Mucosa of descending colon (tissue), 3 donors: ENCODE measurements around the gene MOB3A. TPM values are rescaled to one million over a fixed set of nuclear protein-coding genes. Genes with fewer than 3 reads are reported as not detected.

Experiments
- ATAC-seq: fragments of 200-7000 bp; cut with Tn5 transposase; one replicate; pipeline ENCODE4 v1.9.1; 2020; ENCODE audit warnings: mild to moderate bottlenecking, moderate library complexity
- DNase-seq, 3 donors: peaks; one replicate each; pipeline ENCODE4 v3.0.0-alpha.2; 2020
- H3K36me3 ChIP-seq: fragments of 200-600 bp; one replicate; pipeline ENCODE4 v1.8.0; 2021; ENCODE audit warnings: low read depth, mild to moderate bottlenecking
- H3K4me1 ChIP-seq: fragments of 200-600 bp; one replicate; pipeline ENCODE4 v1.8.0; 2021; ENCODE audit warnings: low read depth, mild to moderate bottlenecking
- H3K4me3 ChIP-seq: fragments of 200-600 bp; one replicate; pipeline ENCODE4 v1.8.0; 2021; ENCODE audit warnings: mild to moderate bottlenecking
- H3K9me3 ChIP-seq: fragments of 200-600 bp; one replicate; pipeline ENCODE4 v1.8.0; 2021; ENCODE audit warnings: mild to moderate bottlenecking
- intact Hi-C, 2 donors: fragments of 100-400 bp; cut with DNase I in 1 of 2; cut with micrococcal nuclease in 1 of 2; formaldehyde crosslinking; loops; one replicate each; pipeline versions ENCODE4 v1.11.0 to v1.11.1; 2022; cut with DNase I, micrococcal nuclease
- total RNA-seq, 3 donors: library from RNA; stranded (reverse); fragmentation: NEBNext Ultra II Directional in 2 of 3; extraction: Animal tissue kit (Norgen Biotek cat#: 25700) in 2 of 3; gene quantifications; one replicate each; pipeline versions ENCODE4 v1.2.1 to v1.2.4, GENCODE V29; 2021 to 2023
- TF ChIP-seq, protein P1 (sequence below): fragments of 200-600 bp; IDR thresholded peaks from one replicate; pipeline ENCODE4 v1.8.0; 2022; ENCODE audit warnings: antibody characterized with exemption, mild to moderate bottlenecking
- donor health status: DM: no; HTN: no; CAD: no; lungs with moderate emphysema.
- donor health status: DM: no; HTN: no; CAD: no.
- donor health status: DM: no; HTN: yes; CAD: no.

The MOB3A gene
- total RNA-seq, 3 donors from 2014 or later = 39.8 to 76.8 (median 43.7) TPM

DNA sequence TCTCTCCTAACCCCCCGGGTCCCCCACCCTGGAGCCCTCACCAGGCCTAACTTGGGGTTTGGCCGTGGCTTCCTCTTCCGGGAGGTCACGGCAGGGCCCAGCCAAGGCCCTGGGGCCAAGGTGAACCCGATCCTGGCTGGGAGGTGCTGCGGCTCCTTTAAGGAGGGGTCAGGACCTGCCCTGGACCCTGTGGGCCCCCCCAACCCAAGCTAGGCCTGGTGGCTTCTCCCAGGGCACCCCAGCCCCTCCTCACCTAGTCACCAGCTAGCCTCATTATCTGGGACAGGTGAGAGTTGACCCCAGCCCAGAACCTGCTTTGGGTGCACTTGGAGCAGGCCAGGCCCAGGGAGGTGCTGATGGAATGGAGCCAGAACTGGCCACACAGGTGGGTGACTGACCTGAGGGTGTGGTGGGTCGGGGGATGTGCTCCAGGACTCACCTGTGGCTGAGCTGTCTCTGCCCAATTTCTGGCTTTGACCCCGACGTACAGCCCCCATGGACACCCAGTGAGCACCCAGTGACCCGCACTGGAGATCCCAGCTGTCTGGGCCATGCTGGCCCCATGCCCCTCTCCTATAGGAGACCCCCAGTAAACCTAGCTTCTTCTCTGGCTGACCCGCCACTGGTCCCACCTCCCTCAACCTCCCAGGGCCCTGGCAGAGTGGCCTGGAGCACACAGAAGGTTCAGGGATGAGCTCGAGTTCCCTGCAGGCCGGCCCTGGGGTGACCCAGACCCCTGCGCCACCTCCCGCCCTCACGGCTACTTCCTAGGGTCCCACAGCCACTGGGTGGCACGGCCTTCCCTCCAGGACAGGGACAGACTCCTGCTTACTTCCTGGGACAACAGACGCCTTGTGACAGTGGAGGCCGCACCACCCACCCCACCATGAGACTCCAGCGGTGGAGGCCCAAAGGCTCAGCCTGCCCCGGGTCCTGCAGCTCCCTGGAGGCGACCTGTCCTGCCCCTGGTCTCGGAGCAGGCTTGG lies 38.3 kb downstream of the MOB3A start:
- no peak for ATAC-seq
- H3K4me1 ChIP-seq = peaks cover 60% of the 10 kb centered on the region
- no peaks in the 10 kb centered on the region for H3K9me3 ChIP-seq
- H3K36me3 ChIP-seq = no peaks in the 10 kb centered on the region
- TF ChIP-seq, protein P1, sequence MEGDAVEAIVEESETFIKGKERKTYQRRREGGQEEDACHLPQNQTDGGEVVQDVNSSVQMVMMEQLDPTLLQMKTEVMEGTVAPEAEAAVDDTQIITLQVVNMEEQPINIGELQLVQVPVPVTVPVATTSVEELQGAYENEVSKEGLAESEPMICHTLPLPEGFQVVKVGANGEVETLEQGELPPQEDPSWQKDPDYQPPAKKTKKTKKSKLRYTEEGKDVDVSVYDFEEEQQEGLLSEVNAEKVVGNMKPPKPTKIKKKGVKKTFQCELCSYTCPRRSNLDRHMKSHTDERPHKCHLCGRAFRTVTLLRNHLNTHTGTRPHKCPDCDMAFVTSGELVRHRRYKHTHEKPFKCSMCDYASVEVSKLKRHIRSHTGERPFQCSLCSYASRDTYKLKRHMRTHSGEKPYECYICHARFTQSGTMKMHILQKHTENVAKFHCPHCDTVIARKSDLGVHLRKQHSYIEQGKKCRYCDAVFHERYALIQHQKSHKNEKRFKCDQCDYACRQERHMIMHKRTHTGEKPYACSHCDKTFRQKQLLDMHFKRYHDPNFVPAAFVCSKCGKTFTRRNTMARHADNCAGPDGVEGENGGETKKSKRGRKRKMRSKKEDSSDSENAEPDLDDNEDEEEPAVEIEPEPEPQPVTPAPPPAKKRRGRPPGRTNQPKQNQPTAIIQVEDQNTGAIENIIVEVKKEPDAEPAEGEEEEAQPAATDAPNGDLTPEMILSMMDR = no peak
- intact Hi-C loops = no loop called here
- H3K4me3 ChIP-seq = no peak overlapping the region
- peak in 1 of 3 donors; percentile 65 for DNase-seq

DNA sequence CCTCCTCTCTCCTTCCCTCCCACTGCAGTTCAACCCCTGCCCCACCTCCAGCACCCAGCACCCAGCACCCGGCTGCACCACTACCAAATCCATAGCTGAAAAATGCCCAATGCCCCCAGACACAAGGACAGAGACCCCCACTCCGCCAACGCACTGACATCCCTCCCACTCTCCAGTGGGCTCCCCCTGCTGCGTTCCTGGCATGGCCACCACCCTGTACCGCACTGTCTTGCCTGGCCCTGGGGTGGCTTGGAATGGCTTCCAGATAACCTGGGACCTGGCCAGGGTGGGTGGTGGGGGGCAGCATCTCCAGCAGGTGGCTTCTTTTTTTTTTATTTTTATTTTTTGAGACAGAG lies 39.3 kb downstream of the MOB3A start:
- Histone ChIP-seq H3K36me3 (no peaks in the 10 kb centered on the region), H3K4me3 (no peak overlapping the region), H3K4me1 (peaks cover 67% of the 10 kb centered on the region), H3K9me3 (no peaks in the 10 kb centered on the region)
- DNase-seq = peak in 1 of 3 donors; percentile 66
- ATAC-seq = no peak
- TF ChIP-seq, protein P1 = no peak
- intact Hi-C loops = no loop called here

DNA sequence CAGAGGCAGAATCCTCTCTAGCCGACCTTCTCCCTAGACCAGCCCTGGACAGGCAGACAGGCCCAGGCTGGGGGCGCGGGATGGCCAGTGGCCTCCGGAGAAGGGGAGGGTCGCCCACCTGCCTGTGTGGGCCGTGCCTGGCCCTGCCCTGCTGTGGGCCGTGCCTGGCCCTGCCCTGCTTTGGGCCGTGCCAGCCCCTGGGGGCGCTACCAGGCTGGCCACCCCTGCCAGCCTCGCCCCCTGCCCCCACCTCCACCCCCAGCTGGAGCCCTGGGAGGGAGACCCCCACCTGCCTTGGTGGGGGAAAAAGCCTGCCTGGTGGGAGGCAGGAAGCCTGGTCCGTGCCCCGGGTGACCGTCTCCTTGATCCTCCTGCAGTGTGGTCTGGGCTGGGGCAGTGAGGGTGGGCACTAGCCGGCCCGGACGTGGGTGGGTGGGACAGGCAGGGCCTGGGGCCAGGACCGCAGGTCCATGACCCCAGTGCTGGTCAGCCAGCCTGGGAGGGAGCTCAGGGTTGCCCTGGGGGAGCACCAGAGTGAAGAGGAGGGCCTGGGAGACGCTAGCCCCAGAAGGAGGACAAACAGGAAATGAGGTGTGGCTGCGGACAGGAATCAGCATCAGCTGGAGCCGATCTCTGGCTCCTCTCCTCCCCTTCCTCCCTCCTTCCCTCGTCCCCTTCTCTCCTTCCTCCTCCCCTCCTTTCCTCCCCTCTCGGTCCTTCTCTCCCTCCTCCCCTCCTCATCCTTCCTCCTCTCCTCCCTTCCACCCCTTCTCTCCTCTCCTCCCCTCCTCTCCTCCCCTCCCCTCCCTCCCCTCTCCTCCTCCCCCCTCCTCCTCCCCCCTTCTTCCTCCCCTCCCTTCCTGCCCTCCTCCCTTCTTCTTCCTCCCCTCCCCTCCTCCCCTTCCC lies 39.9 kb downstream of the MOB3A start:
- intact Hi-C loops = no loop called here
- DNase-seq (peak; percentile 68 to 74 (median 69)), ATAC-seq (peak; percentile 16)
- Histone ChIP-seq H3K4me1 (peaks cover 73% of the 10 kb centered on the region), H3K4me3 (no peak overlapping the region), H3K9me3 (no peaks in the 10 kb centered on the region), H3K36me3 (no peaks in the 10 kb centered on the region)
- TF ChIP-seq, protein P1 = no peak

DNA sequence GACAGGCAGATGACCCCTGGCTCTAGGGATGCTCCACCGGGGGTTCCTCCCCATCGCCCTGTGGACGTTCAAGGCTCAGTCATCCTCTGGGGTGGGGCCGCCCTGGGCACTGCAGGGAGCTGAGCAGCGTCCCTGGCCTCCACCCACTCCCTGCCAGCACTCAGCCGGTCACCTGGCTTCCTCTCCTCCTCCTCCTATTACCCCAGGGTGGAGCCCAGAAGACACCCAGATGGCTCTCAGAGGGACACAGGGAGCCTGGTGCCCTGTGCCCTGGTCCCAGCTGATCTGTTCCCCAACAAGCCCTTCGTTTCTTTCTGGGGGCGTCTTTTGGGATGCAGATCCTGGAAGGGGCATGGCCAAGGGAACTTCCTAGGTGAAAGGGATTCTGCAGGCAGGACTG lies 41.4 kb downstream of the MOB3A start:
- ATAC-seq = peak; percentile 36
- peak; percentile 77 to 87 (median 83) for DNase-seq

More for the DNA sequence above, 41.4 kb downstream of the MOB3A start:
- TF ChIP-seq, protein P1 = no peak
- Histone ChIP-seq H3K4me1 (peaks cover 63% of the 10 kb centered on the region), H3K36me3 (no peaks in the 10 kb centered on the region), H3K9me3 (no peaks in the 10 kb centered on the region), H3K4me3 (no peak overlapping the region)
- intact Hi-C loops = no loop called here
